NK-92 treated with Interleukin-12 subunit alpha and Interleukin-12 subunit beta, amount 100 ng/mL, for 24 hours (cell line): ENCODE data around the gene LYPLA2.
A peak's percentile ranks its signal among the peaks of the same experiment; 100 is the strongest.
"Not testable (repeated sequence)": the region's sequence is repeated elsewhere in the genome, so short reads cannot be mapped to it uniquely, and the experiment has no call there.

ENCODE experiments used
- DNase-seq: peaks from one replicate; lab custom pipeline; 2025; lab: John Stamatoyannopoulos, UW

Gene LYPLA2

DNA sequence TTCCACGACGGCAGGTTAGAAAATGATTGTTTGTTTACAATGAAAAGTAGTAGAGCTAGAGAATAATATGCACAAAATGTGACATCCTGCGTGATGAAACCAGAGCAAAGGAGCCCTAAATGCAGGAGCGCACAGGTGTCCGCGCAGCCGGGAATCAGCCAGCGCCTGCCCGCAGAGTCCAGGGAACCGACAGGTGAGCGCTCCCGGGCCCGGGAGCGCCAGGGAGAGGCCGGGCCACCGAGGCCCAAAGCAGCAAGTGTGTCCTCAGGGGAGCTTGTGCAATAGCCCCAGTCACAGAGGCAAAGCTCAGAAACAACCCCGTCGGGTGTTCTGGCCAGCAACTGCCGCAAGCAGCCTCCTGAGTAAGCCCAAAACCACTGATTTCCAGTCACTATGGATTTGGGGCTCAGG lies 10.4 kb downstream of the LYPLA2 start:
- no peak for DNase-seq

DNA sequence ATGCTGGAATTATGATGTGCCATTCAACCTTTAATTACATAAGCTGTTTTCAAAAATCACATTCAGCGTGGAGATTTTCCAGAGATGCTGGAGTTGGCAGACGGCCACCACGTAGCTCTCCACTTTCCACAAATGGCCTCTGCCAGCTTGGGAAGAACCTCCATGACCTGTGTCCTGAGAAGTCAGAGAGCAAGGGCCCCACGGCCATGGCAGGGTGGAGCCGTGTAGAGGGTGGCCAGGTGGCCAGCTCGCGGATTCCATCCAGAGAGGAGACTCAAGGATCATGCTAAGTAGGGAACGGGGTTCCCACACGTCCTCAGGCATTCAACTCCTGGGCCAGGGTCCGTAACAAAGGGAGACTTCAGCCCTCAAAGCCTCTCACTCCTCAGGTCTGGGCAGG lies 10.9 kb downstream of the LYPLA2 start:
- DNase-seq, result no peak

DNA sequence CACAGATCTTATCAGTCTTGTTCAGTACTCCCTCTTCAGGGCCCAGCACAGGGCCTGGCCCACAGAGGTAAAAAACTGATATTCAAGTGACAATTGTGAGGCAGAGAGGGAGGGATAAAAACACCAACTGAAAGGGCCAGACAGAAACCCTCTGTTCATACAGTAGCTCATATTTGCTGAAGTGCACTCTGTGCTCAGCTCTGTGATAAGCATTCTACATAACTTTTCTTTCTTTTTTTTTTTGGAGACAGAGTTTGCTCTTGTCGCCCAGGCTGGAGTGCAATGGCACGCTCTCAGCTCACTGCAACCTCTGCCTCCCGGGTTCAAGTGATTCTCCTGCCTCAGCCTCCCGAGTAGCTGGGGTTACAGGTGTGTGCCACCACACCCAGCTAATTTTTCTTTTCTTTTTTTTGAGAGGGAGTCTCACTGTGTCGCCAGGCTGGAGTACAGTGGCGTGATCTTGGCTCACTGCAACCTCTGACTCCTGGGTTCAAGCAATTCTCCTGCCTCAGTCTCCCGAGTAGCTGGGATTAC lies 11.9 kb downstream of the LYPLA2 start:
- not testable (repeated sequence) for DNase-seq

DNA sequence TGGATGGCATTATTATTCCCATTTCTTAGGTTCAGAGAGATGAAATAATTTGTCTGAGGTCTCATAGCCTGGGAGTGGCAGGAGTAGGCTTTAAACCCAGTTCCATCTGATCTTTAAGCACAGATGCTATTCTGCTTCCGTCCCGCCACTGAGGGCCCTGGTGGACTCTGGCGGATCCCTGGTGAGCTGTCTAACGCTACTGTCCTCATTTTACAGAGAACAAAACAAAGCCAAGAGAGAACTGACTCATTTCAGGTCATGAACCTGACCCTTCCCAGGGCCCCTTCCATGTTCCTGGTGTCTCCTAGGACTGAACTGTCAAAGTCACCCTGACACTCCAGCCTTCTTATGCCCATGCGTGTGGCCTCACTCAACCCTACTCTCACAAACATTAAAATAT lies 12.7 kb downstream of the LYPLA2 start:
- no peak for DNase-seq

DNA sequence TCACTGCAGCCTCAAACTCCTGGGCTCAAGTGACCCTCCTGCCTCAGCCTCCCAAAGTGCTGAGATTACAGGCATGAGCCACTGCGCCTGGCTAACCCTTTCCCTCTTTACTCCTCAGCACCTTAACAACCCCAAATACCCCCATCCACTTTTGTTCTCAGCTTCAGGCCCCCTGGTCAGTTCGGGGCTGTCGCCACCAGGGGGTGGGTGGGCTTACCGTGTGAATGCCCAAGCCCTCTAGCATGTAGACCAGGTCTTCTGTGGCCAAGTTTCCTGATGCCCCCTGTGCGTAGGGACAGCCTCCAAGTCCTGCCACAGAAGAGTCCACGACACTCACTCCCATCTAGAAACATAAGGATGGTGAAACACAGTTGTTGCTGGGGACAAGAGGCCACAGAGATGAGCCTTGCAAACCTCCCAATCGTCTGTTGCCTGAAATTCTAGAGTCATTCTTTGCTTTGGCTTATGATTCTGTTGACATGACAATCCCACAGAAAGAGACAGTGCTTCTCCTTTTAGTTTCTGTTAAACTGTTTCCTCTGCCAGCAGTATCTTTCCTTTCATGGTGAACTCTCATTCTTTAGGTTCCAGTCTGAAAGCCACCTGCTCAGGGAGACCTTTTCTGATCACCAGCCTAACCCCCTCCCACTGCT lies 13.4 kb downstream of the LYPLA2 start:
- DNase-seq, result no peak

DNA sequence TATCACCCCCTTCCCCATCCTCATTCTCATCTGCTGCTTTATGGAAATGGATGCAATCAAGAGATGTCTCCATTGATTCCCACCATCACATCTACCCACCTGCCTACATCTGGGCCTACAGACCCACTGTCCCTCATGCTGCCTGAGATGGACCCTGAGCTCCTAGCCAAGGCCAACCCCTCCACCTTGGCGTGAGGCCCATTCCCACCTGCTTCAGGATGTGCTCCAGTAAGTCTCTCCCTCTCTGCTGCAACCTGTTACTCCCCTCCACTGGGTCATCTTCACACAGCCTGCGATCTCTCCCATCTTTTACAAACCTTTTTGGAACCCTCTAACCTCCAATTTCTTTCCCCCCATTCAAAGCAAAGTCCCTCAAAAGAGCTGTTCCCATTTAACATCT lies 14.1 kb downstream of the LYPLA2 start:
- no peak for DNase-seq

DNA sequence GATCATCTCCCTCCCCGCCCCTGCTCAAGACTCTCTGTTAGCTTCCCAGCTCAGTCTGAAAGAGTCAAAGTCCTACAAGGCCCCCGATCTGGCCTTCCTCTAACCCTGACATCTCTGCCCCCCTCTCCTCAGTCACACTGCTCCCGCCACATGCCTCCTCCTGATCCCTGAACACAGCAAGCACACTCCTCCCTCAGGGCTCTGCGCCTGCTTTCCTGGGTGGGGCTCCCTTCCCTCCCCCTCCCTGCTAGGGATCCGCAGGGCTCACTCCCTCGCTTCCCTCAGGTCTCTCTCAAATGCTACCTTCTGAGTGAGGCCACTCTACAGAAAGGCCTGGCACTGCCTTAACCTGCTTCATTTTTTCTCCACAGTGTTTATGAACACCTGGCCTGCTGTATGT lies 15.3 kb downstream of the LYPLA2 start:
- no peak for DNase-seq

DNA sequence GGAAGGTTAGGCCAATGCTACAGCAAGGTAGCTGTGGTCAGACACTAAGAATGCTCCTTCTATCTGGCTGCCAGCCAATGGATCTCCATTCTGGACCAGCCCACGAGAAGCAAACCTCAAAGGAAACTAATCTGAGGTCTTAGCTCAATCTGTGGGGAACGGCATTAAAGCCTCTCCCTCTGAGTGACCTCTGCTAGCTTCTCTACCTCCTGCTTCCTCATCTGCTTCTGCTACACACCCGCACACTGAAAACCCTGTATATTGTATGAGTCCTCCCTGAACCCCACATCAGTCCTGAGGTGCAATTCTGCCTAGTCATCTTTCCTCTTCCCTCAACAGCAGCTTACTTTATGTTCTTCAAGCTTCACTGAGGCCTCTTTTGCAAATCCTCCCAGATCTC lies 16.5 kb downstream of the LYPLA2 start:
- DNase-seq, result no peak

DNA sequence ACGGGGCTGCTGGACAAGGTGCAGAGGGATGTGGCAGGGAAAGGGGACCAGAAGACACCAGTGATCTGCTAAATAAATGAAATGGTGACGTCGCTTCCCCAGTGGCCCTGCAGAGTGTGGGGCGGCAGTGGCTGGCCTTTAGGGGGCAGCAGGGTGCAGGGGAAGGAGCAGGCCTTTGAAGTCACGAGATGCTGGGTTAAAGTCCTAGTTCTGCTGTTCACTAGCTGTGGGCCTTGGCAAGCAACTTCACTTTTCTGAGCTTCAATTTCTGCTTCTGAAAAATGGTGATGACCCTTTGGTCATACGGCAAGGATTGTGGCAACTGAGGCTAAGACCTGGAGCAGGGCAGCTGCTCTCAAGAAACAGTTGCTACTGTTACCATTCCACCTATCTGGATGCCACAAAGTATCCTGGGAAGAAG lies 18.8 kb downstream of the LYPLA2 start:
- peak; percentile 68 for DNase-seq

DNA sequence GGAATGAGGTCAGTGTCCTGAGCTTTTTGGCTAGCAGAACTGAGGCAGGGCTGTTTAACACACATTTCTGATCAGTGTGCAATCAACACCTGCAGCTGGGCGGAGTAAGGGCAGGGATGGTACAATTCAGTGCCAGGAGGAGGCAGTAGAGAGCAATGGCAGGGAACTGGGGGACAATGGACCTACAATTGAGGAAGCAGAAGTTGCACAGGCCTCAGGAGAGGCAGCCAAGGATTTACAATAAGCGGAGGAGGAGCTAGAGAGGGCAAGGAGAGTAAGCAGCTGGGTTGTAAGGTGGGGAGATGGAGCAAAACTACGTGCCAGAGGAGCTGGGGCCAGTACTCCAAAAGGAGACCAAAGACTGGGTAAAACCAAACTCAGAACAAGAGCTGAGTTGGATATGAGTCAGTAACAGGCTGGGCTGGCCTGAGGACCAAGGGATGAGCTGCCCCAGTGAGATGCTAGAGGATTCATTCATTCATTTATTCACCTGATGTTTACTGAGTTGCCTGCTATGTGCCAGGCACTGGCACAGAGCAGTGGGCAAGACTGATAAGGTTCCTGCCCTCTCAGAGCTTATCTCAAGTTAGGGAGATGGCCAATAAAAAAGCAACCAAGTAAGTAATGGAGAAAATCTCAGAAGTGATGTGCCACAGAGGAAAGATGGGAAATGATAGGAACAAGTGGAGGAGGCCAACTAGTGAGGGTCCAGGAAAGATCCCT lies 20.0 kb downstream of the LYPLA2 start:
- DNase-seq, result no peak

DNA sequence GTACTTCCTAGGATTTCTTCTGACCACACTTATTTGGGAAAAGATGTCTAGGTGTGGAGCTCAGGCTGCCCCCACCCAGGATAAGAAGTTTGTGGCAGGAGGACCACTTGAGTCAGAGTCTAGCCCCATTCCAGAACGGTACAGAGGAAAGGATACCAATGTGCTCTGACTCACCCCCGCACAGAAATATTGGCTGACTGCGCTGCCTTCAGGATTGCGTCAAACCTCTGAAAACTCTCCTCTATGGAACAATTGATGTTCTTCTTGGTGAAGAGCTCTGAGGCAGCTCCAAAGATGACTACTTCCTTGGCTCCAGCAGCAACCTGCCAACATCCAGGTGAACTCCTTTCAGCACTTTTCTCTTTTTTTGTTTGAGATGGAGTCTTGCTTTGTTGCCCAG lies 23.1 kb downstream of the LYPLA2 start:
- DNase-seq, result no peak

DNA sequence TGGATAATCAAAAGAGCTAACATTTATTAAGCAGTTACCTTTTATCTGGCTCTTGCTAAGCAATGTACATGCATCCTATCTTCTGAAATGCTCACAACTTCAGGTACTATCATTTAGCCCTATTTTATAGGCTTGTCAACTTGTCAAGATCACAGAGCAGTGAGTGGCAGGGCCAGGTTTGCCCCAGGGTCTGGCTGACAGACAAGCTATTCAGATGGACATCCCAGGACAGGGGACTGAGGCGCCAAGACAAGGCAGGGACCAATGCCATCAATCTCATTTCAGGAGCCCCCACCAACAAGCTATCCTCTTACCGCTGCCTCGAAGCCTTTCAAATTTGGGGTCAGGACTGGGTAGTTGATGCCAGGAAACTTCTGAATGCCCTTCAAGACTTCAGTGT lies 25.4 kb downstream of the LYPLA2 start:
- DNase-seq, result no peak

DNA sequence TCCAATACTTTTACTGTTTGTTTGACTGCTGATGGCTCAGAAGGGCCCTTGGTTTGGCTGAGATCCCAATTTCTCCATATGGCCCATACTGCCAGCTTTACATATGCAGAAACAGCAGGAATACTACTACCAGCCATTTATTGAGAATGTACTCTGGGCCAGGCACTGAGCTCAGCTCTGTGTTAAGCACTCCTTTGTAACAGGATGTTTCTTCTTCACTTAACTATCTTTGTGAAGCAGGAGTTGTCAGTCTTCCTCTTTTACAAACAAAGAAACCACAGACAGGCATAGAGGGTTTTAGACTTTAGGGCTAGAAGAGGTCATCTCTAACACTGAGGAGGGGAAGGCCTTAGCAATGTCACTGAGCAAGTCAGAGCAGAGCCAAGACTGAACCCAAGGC lies 26.0 kb downstream of the LYPLA2 start:
- DNase-seq, result no peak

DNA sequence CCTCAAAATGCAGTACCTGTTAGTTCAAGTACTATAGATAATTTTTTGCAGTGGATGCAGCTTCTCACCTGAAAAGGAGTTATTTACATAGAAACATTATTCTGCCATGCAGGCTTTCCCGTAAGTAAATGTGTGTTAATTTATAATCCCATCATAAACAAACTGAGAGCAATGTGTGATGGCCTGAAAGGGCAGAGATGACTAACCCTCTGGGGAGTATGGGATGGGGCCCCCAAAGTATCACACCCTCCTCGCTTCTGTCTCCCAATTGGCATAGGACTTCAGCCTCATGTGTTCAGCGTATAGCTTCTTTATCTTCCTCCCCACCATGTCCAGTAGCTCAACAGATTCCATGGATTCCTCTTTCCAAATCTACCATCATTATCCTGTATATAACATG lies 26.7 kb downstream of the LYPLA2 start:
- DNase-seq, result no peak

DNA sequence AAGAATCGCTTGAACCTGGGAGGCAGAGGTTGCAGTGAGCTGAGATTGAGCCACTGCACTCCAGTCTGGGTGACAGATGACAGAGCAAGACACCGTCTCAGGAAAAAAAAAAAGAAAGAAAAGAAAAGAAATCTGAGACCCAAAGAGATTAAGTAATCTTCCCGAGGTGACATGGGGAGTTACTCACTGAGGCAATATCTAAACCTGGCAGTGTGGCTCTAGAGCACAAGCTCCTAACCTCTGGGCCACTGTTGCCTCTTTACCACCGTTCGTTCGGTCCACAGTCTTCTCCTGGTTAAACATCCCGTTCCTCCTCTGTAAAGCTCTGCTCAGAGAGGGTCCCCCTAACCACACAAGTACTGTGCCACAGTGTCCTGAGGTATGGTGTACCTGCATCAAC lies 32.8 kb downstream of the LYPLA2 start:
- DNase-seq, result no peak

DNA sequence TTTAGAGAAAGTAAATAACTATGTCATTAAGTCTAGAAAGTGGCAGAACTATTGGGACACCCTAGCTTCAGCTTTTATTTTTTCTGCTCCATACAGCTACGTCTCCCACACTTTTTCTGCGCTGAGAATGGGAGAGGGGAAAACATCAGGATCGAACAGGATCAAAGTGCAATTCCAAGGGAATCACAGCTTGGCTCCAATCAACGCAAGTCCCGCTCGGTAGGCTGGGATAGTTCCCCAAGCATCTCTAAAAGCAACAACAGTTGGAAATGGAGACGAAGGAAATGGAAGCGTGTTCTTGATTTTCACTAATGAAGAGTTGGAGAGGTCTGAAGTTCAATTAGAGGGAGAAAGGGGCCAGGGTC lies 33.7 kb downstream of the LYPLA2 start:
- DNase-seq, result no peak

DNA sequence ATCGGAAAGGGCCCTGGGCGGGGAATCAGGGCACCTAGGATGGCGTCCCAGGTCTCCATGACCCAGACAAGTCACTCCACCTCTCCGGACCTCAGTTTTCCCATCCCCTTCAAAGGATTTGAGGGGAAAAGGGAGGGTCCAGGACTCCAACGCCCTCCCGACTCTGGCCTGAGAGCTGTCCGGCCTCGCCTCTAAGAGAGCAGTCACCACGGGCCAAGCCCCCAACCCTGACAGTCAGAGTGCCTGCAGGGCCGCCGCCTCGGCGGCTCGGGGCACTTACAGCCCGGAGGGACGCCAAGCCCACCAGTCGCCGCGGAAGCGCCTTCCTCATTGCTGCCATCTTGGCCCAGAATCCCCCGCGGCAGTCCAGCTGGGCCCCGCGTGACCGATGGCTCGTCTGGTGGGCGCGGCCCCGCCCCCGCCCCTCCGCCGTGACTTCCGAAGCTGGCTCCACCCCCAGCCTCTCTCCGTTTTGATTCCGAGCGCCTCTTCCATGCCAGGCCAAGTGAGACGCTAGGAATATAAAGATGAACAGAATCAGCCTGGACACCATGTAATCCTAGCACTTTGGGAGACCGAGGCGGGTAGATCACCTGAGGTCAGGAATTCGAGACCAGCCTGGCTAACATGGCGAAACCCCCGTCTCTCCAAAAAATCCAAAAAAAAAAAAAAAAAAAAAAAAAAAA lies 34.3 kb downstream of the LYPLA2 start, which contains the start of gene HMGCL:
Gene HMGCL (minus strand): TSS at position 354 of the 686 bp plus-strand sequence. CDS start 14 bp downstream, at position 340.
- peak; percentile 82 for DNase-seq

DNA sequence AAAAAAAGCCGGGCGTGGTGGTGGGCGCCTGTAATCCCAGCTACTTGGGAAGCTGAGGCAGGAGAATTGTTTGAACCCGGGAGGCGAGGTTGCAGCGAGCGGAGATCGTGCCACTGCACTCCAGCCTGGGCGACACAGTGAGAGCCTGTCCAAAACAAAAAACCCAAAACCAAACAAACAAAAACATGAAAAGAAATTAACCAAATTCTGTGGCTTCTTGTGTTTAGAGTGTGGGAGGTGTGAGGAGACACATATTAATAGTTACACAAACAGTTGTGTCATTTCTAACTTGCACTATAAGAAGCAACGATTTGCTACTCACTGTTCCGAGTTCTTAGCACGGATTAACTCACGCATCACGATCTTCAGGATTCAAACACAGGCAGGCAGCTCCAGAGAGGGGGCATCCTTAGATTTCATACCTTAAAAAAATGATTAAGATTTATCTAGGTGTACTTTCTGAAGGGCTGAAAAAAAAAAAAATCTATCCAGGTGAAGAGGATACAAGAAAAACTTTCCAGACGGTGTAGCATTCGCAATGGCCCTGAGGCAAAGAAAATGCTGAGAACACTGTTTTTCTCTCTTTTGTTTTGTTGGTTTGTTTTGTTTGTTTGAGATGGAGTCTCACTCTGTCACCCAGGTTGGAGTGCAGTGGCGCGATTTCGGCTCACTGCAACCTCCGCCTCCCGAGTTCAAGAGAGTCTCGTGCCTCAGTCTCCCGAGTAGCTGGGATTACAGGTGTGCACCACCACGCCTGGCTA lies 35.0 kb downstream of the LYPLA2 start:
- DNase-seq, result no peak

DNA sequence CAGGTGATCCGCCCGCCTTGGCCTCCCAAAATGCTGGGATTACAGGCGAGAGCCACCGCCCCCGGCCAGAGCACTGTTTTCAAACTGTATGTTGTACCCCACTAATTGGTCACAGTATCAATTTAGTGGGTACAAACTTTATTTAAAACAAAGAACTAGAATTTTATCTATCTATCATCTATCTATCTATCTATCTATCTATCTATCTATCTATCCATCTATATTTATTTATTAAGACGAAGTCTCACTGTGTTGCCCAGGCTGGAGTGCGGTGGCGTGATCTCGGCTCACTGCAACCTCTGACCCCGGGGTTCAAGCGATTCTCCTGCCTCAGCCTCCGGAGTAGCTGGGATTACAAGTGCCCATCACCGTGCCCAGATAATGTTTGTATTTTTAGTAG lies 35.6 kb downstream of the LYPLA2 start:
- DNase-seq, result not testable (repeated sequence)

DNA sequence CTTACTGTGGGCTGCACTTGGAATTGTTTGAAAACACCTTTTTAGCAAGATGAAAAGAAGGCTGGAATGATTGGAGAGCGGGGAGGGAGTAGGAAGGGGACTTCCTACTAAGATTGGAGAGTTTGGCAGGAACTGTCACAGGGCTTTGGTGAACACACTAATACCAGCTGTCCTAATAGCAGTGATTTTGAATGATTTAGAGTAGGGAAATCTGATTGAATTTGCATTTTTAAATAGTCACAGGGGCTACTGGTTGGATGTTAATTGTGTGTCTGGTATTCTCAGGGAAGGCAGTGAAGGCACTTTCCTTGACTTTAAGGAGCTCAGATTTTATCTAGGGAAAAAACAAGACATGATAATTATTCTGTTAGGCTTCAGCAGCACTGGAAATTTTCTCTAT lies 36.8 kb downstream of the LYPLA2 start:
- DNase-seq, result no peak

DNA sequence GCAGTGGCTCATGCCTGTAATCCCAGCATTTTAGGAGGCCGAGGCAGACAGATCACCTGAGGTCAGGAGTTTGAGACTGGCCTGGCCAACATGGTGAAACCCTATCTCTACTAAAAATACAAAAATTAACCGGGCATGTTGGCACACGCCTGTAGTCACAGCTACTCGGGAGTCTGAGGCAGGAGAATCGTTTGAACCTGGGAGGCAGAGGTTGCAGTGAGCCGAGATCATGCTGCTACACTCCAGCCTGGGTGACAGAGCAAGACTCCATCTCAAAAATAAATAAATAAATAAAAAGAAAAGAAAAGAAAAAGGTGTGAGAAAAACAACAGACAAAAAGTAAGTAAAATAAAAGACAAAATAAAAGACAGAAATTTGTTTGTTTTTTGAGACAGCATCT lies 43.2 kb downstream of the LYPLA2 start:
- DNase-seq, result not testable (repeated sequence)

DNA sequence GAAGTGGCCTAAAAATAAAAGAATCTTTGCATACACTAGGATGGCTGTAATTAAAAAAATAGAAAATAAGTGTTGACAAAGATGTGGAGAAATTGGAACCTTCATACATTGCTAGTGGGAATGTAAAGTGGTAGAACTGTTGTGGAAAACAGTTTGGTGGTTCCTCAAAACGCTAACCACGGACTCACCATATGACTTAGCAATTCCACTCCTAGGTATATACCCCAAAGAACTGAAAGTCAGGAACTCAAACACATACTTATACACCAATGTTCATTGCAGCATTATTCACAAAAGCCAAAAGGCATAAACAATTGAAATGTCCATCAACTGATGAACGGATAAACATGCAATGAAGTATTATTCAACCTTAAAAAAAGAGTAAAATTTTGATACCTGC lies 45.1 kb downstream of the LYPLA2 start:
- DNase-seq, result no peak
